Gastrocnemius medialis (tissue), 4 donors: ENCODE results near the gene RNF41.

Experiments used
- CTCF ChIP-seq, 5 experiments: fragments of 450-650 bp in 3 of 5; fragments of 200-600 bp in 2 of 5; sonication (generic) in 2 of 5; IDR thresholded peaks in 4 of 5; conservative IDR thresholded peaks in 1 of 5; 1 replicate in 4 of 5; 2 replicates in 1 of 5; pipeline ENCODE4 v1.5.1; 2016 to 2019; ENCODE audit warnings: antibody characterized with exemption in 5 of 5, mild to moderate bottlenecking in 3 of 5, moderate library complexity in 3 of 5
- POLR2A ChIP-seq, 2 donors: fragments of 450-650 bp; IDR thresholded peaks; one replicate each; pipeline ENCODE4 v1.6.1; 2017; ENCODE audit warnings: antibody characterized with exemption in 2 of 2, mild to moderate bottlenecking in 2 of 2, moderate library complexity in 2 of 2

- TF ChIP-seq POLR2A (IDR thresholded peaks at IDR 0.05) (no peak), CTCF (IDR thresholded peaks at IDR 0.05 in 4 of 5, conservative IDR thresholded peaks at IDR 0.05 in 1 of 5) (no peak)
Measured at GRCh38 chr12:56189918-56190694, 31.6 kb downstream of the RNF41 start.
